Coronary artery (tissue), 2 donors: ENCODE data around the gene ADAMTS14.

Source experiments
- DNase-seq: peaks from one replicate; pipeline ENCODE4 v3.0.0-alpha.2; 2017; ENCODE audit warnings: low spot score
- H3K27ac ChIP-seq, 2 donors: fragments of 200-600 bp; sonication (generic); one replicate each; pipeline ENCODE4 v1.5.1; 2016 to 2019
- H3K4me3 ChIP-seq: fragments of 200-600 bp; sonication (generic); 2 replicates; pipeline ENCODE4 v1.5.1; 2016; ENCODE audit warnings: mild to moderate bottlenecking, moderate library complexity
- TF ChIP-seq, protein P1 (sequence below): fragments of 200-600 bp; sonication (generic); IDR thresholded peaks from one replicate; pipeline ENCODE4 v1.5.1; 2019; ENCODE audit warnings: antibody characterized with exemption

ADAMTS14 gene

DNA sequence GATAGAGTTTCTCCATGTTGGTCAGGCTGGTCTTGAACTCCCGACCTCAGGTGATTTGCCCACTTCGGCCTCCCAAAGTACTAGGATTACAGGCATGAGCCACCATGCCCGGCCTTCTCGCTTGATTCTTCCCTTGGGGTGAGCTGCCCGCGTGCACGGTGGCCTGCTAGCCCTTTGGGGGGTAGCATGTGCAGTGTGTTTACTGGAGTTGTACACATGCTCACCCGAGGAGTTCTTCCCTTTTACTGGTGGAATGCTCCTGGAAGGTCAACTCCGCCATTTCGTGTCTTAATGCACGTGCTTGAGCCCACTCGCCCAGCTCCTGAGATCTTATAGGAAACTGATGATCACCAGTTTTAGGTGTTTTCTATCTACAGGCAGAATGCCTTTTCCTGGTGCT, 17.0 kb upstream of the ADAMTS14 start:
- H3K27ac ChIP-seq: no peak overlapping the region
- peak; percentile 61 for DNase-seq
- H3K4me3 ChIP-seq: no peak overlapping the region
- TF ChIP-seq, protein P1, sequence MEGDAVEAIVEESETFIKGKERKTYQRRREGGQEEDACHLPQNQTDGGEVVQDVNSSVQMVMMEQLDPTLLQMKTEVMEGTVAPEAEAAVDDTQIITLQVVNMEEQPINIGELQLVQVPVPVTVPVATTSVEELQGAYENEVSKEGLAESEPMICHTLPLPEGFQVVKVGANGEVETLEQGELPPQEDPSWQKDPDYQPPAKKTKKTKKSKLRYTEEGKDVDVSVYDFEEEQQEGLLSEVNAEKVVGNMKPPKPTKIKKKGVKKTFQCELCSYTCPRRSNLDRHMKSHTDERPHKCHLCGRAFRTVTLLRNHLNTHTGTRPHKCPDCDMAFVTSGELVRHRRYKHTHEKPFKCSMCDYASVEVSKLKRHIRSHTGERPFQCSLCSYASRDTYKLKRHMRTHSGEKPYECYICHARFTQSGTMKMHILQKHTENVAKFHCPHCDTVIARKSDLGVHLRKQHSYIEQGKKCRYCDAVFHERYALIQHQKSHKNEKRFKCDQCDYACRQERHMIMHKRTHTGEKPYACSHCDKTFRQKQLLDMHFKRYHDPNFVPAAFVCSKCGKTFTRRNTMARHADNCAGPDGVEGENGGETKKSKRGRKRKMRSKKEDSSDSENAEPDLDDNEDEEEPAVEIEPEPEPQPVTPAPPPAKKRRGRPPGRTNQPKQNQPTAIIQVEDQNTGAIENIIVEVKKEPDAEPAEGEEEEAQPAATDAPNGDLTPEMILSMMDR: no peak

DNA sequence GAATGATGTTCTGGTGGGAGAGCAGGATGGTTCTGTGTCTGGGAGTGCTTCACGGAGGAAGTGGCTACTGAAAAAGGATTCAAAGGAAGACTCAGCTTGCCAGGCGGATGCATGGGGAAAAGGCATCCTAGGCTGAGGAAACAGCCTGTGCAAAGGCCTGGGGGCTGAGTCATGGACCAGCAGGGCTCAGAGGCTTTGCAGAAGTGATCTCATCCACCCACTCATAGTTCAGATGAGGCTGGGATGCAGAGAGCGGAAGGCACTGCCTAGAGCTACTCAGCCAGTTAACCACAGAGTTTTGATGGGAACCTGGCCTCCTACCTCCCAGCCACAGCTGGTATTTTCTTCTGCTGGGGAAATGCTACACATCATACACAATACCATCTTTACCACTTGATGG, 15.8 kb upstream of the ADAMTS14 start:
- peak; percentile 28 for DNase-seq
- TF ChIP-seq, protein P1: no peak
- H3K4me3 ChIP-seq: no peak overlapping the region
- H3K27ac ChIP-seq: no peak overlapping the region

DNA sequence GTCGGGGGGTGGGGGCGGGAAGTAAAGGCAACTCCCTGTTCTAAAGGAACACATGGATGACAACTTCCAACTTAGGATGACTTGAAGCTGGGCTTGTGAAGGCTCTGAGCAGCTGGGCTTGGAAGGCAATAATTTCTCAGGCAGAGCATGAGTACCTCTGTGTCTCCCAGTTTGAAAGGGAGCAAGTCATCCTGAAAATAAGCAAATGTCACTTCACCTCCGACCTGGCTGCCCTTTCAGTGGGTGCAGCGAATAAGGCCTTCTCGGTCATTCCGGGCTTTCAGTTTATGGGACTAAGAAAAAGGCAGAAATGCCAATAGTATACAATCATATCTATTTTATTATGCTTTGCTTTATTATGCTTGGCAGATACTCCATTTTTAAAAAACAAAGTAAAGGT, 15.3 kb upstream of the ADAMTS14 start:
- Histone ChIP-seq H3K4me3 (no peak overlapping the region), H3K27ac (no peak overlapping the region)
- TF ChIP-seq, protein P1: no peak
- peak; percentile 11 for DNase-seq

DNA sequence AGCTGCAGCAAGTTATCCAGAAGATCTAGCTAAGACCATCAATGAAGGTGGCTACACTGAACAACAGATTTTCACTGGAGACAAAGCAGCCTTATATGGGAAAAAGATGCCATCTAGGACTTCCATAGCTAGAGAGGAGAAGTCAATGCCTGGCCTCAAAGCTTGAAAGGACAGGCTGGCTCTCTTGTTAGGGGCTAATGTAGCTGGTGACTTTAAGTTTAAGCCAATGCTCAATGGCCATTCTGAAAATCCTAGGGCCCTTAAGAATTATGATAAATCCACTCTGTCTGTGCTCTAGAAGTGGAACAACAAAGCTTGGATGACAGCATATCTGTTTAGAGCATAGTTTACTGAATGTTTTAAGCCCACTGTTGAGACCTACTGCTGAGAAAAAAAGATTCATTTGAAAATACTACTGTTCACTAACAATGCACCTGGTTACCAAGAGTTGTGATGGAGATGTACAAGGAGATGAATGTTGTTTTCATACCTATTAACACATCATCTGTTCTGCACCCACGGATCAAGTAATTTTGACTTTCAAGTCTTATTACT, 13.6 kb upstream of the ADAMTS14 start:
- TF ChIP-seq, protein P1: no peak
- peak; percentile 35 for DNase-seq
- H3K27ac ChIP-seq: no peak overlapping the region
- H3K4me3 ChIP-seq: no peak overlapping the region

DNA sequence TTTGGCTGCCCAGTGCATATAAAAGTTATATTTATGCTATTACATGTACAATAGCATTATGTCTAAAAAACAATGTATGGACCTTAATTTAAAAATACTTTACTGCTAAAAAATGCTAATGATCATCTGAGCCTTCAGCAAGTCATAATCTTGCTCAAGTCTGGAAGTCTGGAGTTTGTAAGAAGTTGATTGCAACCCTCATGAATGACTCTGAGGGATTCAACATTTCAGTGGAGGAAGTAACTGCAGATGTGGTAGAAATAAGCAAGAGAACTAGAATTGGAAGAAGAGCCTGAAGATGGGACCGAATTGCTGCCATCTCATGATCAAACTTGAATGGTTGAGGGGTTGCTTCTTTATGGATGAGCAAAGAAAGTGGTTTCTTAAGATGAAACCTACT, 13.0 kb upstream of the ADAMTS14 start:
- no peak for DNase-seq
- TF ChIP-seq, protein P1: no peak
- Histone ChIP-seq H3K27ac (no peak overlapping the region), H3K4me3 (no peak overlapping the region)

DNA sequence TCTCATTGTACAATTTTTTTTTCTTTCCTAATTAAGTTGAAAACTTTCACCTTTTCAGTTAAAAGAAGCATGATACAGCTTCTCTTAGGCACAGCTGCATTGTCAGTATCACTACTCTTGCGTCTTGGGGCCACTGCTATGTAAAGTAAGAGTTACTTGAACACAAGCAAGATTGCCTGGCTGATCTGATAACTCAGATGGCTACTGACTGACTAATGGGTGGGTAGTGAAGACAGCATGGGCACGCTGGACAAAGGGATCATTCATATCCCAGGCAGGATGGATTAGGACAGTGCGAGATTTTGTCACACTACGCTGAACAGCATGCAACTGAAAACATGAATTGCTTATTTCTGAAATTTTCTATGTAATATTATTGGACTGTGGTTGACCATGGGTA, 11.6 kb upstream of the ADAMTS14 start:
- Histone ChIP-seq H3K4me3 (no peak overlapping the region), H3K27ac (no peak overlapping the region)
- no peak for DNase-seq
- TF ChIP-seq, protein P1: no peak

DNA sequence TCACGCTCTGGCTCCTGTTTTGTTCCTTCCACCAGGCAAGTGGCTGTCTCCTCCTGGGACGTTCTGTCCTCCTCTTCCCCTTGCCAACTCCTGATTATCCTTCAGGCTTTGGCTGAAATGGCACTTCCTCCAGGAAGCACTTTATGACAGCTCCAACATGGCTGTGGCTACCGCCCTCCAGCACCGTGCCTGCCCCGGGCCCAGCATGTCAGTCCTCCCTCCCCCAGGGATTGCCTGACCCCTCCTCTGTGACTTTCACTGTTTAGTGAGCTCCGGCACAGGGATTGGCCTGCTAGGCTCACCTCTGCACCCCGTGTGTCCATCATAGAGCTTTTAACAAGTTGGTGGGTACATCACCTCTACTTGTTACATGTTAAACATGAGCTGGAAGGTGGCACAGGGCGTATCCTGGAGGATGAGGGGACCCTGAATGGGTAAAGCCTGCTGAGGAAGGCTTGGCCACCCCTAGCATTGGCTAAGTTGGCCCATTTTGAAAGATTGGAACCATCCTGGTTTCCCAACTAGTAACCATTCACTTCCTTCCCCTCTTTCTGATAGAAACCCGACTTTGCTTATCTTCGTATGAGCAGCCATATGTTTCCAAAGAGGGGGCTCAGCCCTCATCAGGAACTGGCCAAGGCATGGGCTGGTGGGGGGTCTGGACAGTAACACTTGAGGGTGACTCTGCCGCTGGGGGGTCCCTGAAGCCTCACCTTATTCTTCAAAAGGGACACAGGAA, 10.5 kb upstream of the ADAMTS14 start:
- no peak for DNase-seq
- TF ChIP-seq, protein P1: no peak
- no peak overlapping the region for H3K27ac ChIP-seq
- H3K4me3 ChIP-seq: no peak overlapping the region
